Measurements from ENCODE around the gene DNAH3. TPM values are rescaled to one million over a fixed set of nuclear protein-coding genes. Genes with fewer than 3 reads are reported as not detected.
"Not testable (repeated sequence)": the region's sequence is repeated elsewhere in the genome, so short reads cannot be mapped to it uniquely, and the experiment has no call there.

DNAH3 gene
- polyA plus RNA-seq, 4 donors: 0.32 to 0.67 (median 0.52) TPM; not detected in 1

- Histone ChIP-seq H3K4me3 (ENCODE audit: low read depth in 1 of 3, low read length in 3 of 3) (no peak overlapping the region), H3K27ac (ENCODE audit: low read depth in 1 of 3, low read length in 2 of 3) (no peak overlapping the region), H3K4me1 (ENCODE audit: control insufficient read depth in 3 of 3, insufficient read depth in 2 of 3, low read depth in 1 of 3, low read length in 2 of 3) (no peaks in the 10 kb centered on the region), H3K36me3 (ENCODE audit: control insufficient read depth in 3 of 3, insufficient read depth in 2 of 3, low read depth in 1 of 3, low read length in 3 of 3) (peaks cover 2 to 41% (median 21%) of the 10 kb centered on the region in 3 donors), H3K9me3 (ENCODE audit: control insufficient read depth in 2 of 2, insufficient read depth in 1 of 2, low read depth in 1 of 2, low read length in 1 of 2) (peaks cover 0 to 4% of the 10 kb centered on the region in 2 donors), H3K27me3 (ENCODE audit: control insufficient read depth in 3 of 3, insufficient read depth in 3 of 3, low read length in 3 of 3) (no peaks in the 10 kb centered on the region)
- WGBS, 3 donors: 30 to 83% (median 45%) methylated on average over 1 of the region's 1 CpG
- FAIRE-seq (no peak), DNase-seq (no peak)
These were observed 24.8 kb upstream of the DNAH3 start for GRCh38 chr16:21175397-21175796.

- Histone ChIP-seq H3K27me3 (ENCODE audit: control insufficient read depth in 3 of 3, insufficient read depth in 3 of 3, low read length in 3 of 3) (no peaks in the 10 kb centered on the region), H3K4me3 (ENCODE audit: low read depth in 1 of 3, low read length in 3 of 3) (no peak overlapping the region), H3K4me1 (ENCODE audit: control insufficient read depth in 3 of 3, insufficient read depth in 2 of 3, low read depth in 1 of 3, low read length in 2 of 3) (no peaks in the 10 kb centered on the region), H3K36me3 (ENCODE audit: control insufficient read depth in 3 of 3, insufficient read depth in 2 of 3, low read depth in 1 of 3, low read length in 3 of 3) (peaks cover 0 to 43% (median 20%) of the 10 kb centered on the region in 3 donors), H3K9me3 (ENCODE audit: control insufficient read depth in 2 of 2, insufficient read depth in 1 of 2, low read depth in 1 of 2, low read length in 1 of 2) (no peaks in the 10 kb centered on the region), H3K27ac (ENCODE audit: low read depth in 1 of 3, low read length in 2 of 3) (no peak overlapping the region)
- WGBS, 3 donors: 88 to 97% (median 96%) methylated on average over 3 of the region's 3 CpGs
- FAIRE-seq: no peak
- DNase-seq: no peak
These were observed 22.0 kb upstream of the DNAH3 start for GRCh38 chr16:21172650-21173049.

- not testable (repeated sequence) for DNase-seq; H3K4me3 ChIP-seq (ENCODE audit: low read depth in 1 of 3, low read length in 3 of 3); H3K27me3 ChIP-seq (ENCODE audit: control insufficient read depth in 3 of 3, insufficient read depth in 3 of 3, low read length in 3 of 3); H3K27ac ChIP-seq (ENCODE audit: low read depth in 1 of 3, low read length in 2 of 3); H3K9me3 ChIP-seq (ENCODE audit: control insufficient read depth in 2 of 2, insufficient read depth in 1 of 2, low read depth in 1 of 2, low read length in 1 of 2); H3K4me1 ChIP-seq (ENCODE audit: control insufficient read depth in 3 of 3, insufficient read depth in 2 of 3, low read depth in 1 of 3, low read length in 2 of 3); FAIRE-seq
- 94 to 97% (median 95%) methylated on average over 8 of the region's 8 CpGs for WGBS, 3 donors
- peaks cover 0 to 46% (median 14%) of the 10 kb centered on the region in 3 donors for H3K36me3 ChIP-seq (ENCODE audit: control insufficient read depth in 3 of 3, insufficient read depth in 2 of 3, low read depth in 1 of 3, low read length in 3 of 3)
These were observed 19.5 kb upstream of the DNAH3 start for GRCh38 chr16:21170116-21170515.

GRCh38 chr16:21169249-21169981 is 18.8 kb upstream of the DNAH3 start:
- H3K27ac ChIP-seq (ENCODE audit: low read depth in 1 of 3, low read length in 2 of 3): no peak overlapping the region
- FAIRE-seq: no peak

GRCh38 chr16:21167929-21168602 is 17.4 kb upstream of the DNAH3 start:
- H3K27me3 ChIP-seq (ENCODE audit: control insufficient read depth in 3 of 3, insufficient read depth in 3 of 3, low read length in 3 of 3): no peaks in the 10 kb centered on the region
- H3K27ac ChIP-seq (ENCODE audit: low read depth in 1 of 3, low read length in 2 of 3): no peak overlapping the region
- no peak overlapping the region for H3K4me3 ChIP-seq (ENCODE audit: low read depth in 1 of 3, low read length in 3 of 3)
- no peaks in the 10 kb centered on the region for H3K4me1 ChIP-seq (ENCODE audit: control insufficient read depth in 3 of 3, insufficient read depth in 2 of 3, low read depth in 1 of 3, low read length in 2 of 3)
- 98% methylated on average over 11 to 12 of the region's 12 CpGs for WGBS, 3 donors
- peaks cover 0 to 47% (median 15%) of the 10 kb centered on the region in 3 donors for H3K36me3 ChIP-seq (ENCODE audit: control insufficient read depth in 3 of 3, insufficient read depth in 2 of 3, low read depth in 1 of 3, low read length in 3 of 3)
- FAIRE-seq: no peak
- no peak for DNase-seq
- H3K9me3 ChIP-seq (ENCODE audit: control insufficient read depth in 2 of 2, insufficient read depth in 1 of 2, low read depth in 1 of 2, low read length in 1 of 2): no peaks in the 10 kb centered on the region

More at GRCh38 chr16:21169249-21169981, 18.8 kb upstream of the DNAH3 start:
- no peak for DNase-seq
- Histone ChIP-seq H3K4me1 (ENCODE audit: control insufficient read depth in 3 of 3, insufficient read depth in 2 of 3, low read depth in 1 of 3, low read length in 2 of 3) (no peaks in the 10 kb centered on the region), H3K27me3 (ENCODE audit: control insufficient read depth in 3 of 3, insufficient read depth in 3 of 3, low read length in 3 of 3) (no peaks in the 10 kb centered on the region), H3K36me3 (ENCODE audit: control insufficient read depth in 3 of 3, insufficient read depth in 2 of 3, low read depth in 1 of 3, low read length in 3 of 3) (peaks cover 0 to 45% (median 14%) of the 10 kb centered on the region in 3 donors), H3K9me3 (ENCODE audit: control insufficient read depth in 2 of 2, insufficient read depth in 1 of 2, low read depth in 1 of 2, low read length in 1 of 2) (no peaks in the 10 kb centered on the region), H3K4me3 (ENCODE audit: low read depth in 1 of 3, low read length in 3 of 3) (no peak overlapping the region)
- 92 to 98% (median 93%) methylated on average over 5 of the region's 5 CpGs for WGBS, 3 donors

GRCh38 chr16:21167360-21167759 is 16.7 kb upstream of the DNAH3 start:
- no peak for FAIRE-seq
- no peaks in the 10 kb centered on the region for H3K27me3 ChIP-seq (ENCODE audit: control insufficient read depth in 3 of 3, insufficient read depth in 3 of 3, low read length in 3 of 3)
- DNase-seq: no peak
- H3K4me3 ChIP-seq (ENCODE audit: low read depth in 1 of 3, low read length in 3 of 3): no peak overlapping the region
- H3K27ac ChIP-seq (ENCODE audit: low read depth in 1 of 3, low read length in 2 of 3): no peak overlapping the region
- no peaks in the 10 kb centered on the region for H3K9me3 ChIP-seq (ENCODE audit: control insufficient read depth in 2 of 2, insufficient read depth in 1 of 2, low read depth in 1 of 2, low read length in 1 of 2)
- WGBS, 3 donors: 94 to 97% (median 94%) methylated on average over 9 of the region's 9 CpGs
- peaks cover 0 to 44% (median 14%) of the 10 kb centered on the region in 3 donors for H3K36me3 ChIP-seq (ENCODE audit: control insufficient read depth in 3 of 3, insufficient read depth in 2 of 3, low read depth in 1 of 3, low read length in 3 of 3)
- no peaks in the 10 kb centered on the region for H3K4me1 ChIP-seq (ENCODE audit: control insufficient read depth in 3 of 3, insufficient read depth in 2 of 3, low read depth in 1 of 3, low read length in 2 of 3)

- no peak overlapping the region for H3K4me3 ChIP-seq (ENCODE audit: low read depth in 1 of 3, low read length in 3 of 3)
- FAIRE-seq: no peak
- DNase-seq: no peak
- no peaks in the 10 kb centered on the region for H3K4me1 ChIP-seq (ENCODE audit: control insufficient read depth in 3 of 3, insufficient read depth in 2 of 3, low read depth in 1 of 3, low read length in 2 of 3)
- no peaks in the 10 kb centered on the region for H3K9me3 ChIP-seq (ENCODE audit: control insufficient read depth in 2 of 2, insufficient read depth in 1 of 2, low read depth in 1 of 2, low read length in 1 of 2)
- H3K27ac ChIP-seq (ENCODE audit: low read depth in 1 of 3, low read length in 2 of 3): no peak overlapping the region
- 90 to 97% (median 94%) methylated on average over 9 of the region's 9 CpGs for WGBS, 3 donors
- H3K36me3 ChIP-seq (ENCODE audit: control insufficient read depth in 3 of 3, insufficient read depth in 2 of 3, low read depth in 1 of 3, low read length in 3 of 3): peaks cover 0 to 40% (median 14%) of the 10 kb centered on the region in 3 donors
- no peaks in the 10 kb centered on the region for H3K27me3 ChIP-seq (ENCODE audit: control insufficient read depth in 3 of 3, insufficient read depth in 3 of 3, low read length in 3 of 3)
These were observed 15.9 kb upstream of the DNAH3 start for GRCh38 chr16:21166561-21166961.

GRCh38 chr16:21164521-21165168 is 14.0 kb upstream of the DNAH3 start:
- 92 to 96% (median 93%) methylated on average over 7 of the region's 7 CpGs for whole genome bisulfite sequencing, 3 donors
- Histone ChIP-seq H3K4me3 (ENCODE audit: low read depth in 1 of 3, low read length in 3 of 3) (no peak overlapping the region), H3K36me3 (ENCODE audit: control insufficient read depth in 3 of 3, insufficient read depth in 2 of 3, low read depth in 1 of 3, low read length in 3 of 3) (peaks cover 0 to 25% (median 3%) of the 10 kb centered on the region in 3 donors), H3K9me3 (ENCODE audit: control insufficient read depth in 2 of 2, insufficient read depth in 1 of 2, low read depth in 1 of 2, low read length in 1 of 2) (no peaks in the 10 kb centered on the region), H3K27me3 (ENCODE audit: control insufficient read depth in 3 of 3, insufficient read depth in 3 of 3, low read length in 3 of 3) (no peaks in the 10 kb centered on the region), H3K27ac (ENCODE audit: low read depth in 1 of 3, low read length in 2 of 3) (no peak overlapping the region), H3K4me1 (ENCODE audit: control insufficient read depth in 3 of 3, insufficient read depth in 2 of 3, low read depth in 1 of 3, low read length in 2 of 3) (no peaks in the 10 kb centered on the region)
- FAIRE-seq (no peak), DNase-seq (no peak)

All from small intestine (tissue), 7 donors.